HG02588 (cell line): Measurements from ENCODE around the gene SLC11A1.

Experiments
- ATAC-seq: cut with Tn5 transposase; IDR thresholded peaks from one replicate; pipeline ENCODE4 v1.9.1; 2021; ENCODE audit warnings: mild to moderate bottlenecking, moderate library complexity; ENCODE audit not compliant: unreplicated experiment

Gene SLC11A1

GRCh38 chr2:218366621-218367414 is 15.3 kb upstream of the SLC11A1 start:
- ATAC-seq = no peak

- peak; percentile 98 for ATAC-seq
Measured at GRCh38 chr2:218367415-218368149, 14.5 kb upstream of the SLC11A1 start.

- no peak for ATAC-seq
Measured at GRCh38 chr2:218368150-218368528, 13.9 kb upstream of the SLC11A1 start.

GRCh38 chr2:218368621-218369153 is 13.4 kb upstream of the SLC11A1 start:
- ATAC-seq = no peak

- ATAC-seq = no peak
Measured at GRCh38 chr2:218369330-218369729, 12.7 kb upstream of the SLC11A1 start.

GRCh38 chr2:218370410-218371063 is 11.5 kb upstream of the SLC11A1 start:
- no peak for ATAC-seq

GRCh38 chr2:218371983-218372350 is 10.1 kb upstream of the SLC11A1 start:
- ATAC-seq = no peak

- no peak for ATAC-seq
Measured at GRCh38 chr2:218374795-218375194, 7.3 kb upstream of the SLC11A1 start.

- ATAC-seq = no peak
Measured at GRCh38 chr2:218375212-218375611, 6.9 kb upstream of the SLC11A1 start.

- ATAC-seq = no peak
Measured at GRCh38 chr2:218378053-218378452, 4.0 kb upstream of the SLC11A1 start.

GRCh38 chr2:218382785-218383184 is 712 bp downstream of the SLC11A1 start:
- no peak for ATAC-seq

- ATAC-seq = no peak
Measured at GRCh38 chr2:218383892-218384519, 1.9 kb downstream of the SLC11A1 start.

GRCh38 chr2:218384975-218385374 is 2.9 kb downstream of the SLC11A1 start:
- ATAC-seq = no peak

GRCh38 chr2:218386505-218387368 is 4.7 kb downstream of the SLC11A1 start:
- ATAC-seq = no peak

- ATAC-seq = no peak
Measured at GRCh38 chr2:218387369-218388194, 5.5 kb downstream of the SLC11A1 start.

GRCh38 chr2:218389333-218390150 is 7.5 kb downstream of the SLC11A1 start:
- no peak for ATAC-seq

GRCh38 chr2:218391202-218391601 is 9.1 kb downstream of the SLC11A1 start:
- no peak for ATAC-seq

- no peak for ATAC-seq
Measured at GRCh38 chr2:218392459-218392858, 10.4 kb downstream of the SLC11A1 start.
